ENCODE results near the gene HK1. TPM values are rescaled to one million over a fixed set of nuclear protein-coding genes. Genes with fewer than 3 reads are reported as not detected.

The HK1 gene
- total and polyA plus RNA-seq, 2 of the 13 experiments (the other 11 are each of a cell fraction or from before 2014, with no cell fraction given), result 0.29 to 1.5 TPM

DNA sequence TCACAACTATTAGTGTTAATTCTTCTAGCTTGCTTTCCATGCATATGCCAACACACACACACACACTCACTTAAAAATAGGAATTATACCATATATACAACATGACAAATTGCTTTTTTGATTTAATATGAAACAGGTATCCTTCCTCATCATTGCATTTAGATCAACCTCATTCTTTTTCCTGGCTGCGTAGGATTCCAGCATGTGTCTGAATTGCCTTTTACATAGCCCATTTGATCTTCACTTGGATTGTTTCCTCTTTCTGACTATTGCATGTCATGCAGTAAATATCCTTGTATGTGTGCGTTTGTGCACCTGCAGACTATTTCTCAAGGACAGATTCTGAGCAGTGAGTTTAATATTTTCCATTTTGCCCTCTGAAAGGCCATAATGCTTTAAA, 110.2 kb downstream of the HK1 start:
- BruUV-seq (replicated peaks), result no TSS peak
- no peaks in the 10 kb centered on the region for H3K36me3 ChIP-seq (replicated peaks in 1 of 2; ENCODE audit: control insufficient read depth in 1 of 2, insufficient read depth in 2 of 2, low read length in 2 of 2)
- H2AFZ ChIP-seq (ENCODE audit: low read length), result no peak overlapping the region
- no peaks in the 10 kb centered on the region for H3K27me3 ChIP-seq (ENCODE audit: control insufficient read depth in 1 of 2, insufficient read depth in 2 of 2, low read length in 2 of 2)
- H3K9me3 ChIP-seq (ENCODE audit: low read length), result no peaks in the 10 kb centered on the region
- 77% methylated on average over 2 of the region's 2 CpGs for WGBS (ENCODE audit: low lambda C conversion rate)
- FAIRE-seq, result no peak
- H3K4me2 ChIP-seq (ENCODE audit: low read depth, low read length), result no peak overlapping the region
- H3K79me2 ChIP-seq (ENCODE audit: insufficient read depth, low read length), result no peaks in the 10 kb centered on the region
- H3K4me1 ChIP-seq (ENCODE audit: insufficient read depth, low read length), result peaks cover 19% of the 10 kb centered on the region
- no peak overlapping the region for H3K9ac ChIP-seq (ENCODE audit: insufficient read depth, low read depth, low read length)
- no peak for ATAC-seq
- no peak overlapping the region for H3K27ac ChIP-seq (ENCODE audit: extremely low read length, insufficient read depth, low read length)
- no peak overlapping the region for H3K4me3 ChIP-seq (replicated peaks in 1 of 3; ENCODE audit: insufficient read depth in 1 of 3, low read depth in 2 of 3, low read length in 3 of 3)
- CTCF ChIA-PET (ENCODE audit: low intra/inter-chr PET ratio, low total read pairs), result no interaction called here
- intact Hi-C loops (cut with micrococcal nuclease; ENCODE audit: unreplicated experiment), result no loop called here
- DNase-seq (ENCODE audit: low spot score), result no peak
- POLR2A ChIA-PET, result no interaction called here
- no peaks in the 10 kb centered on the region for H4K20me1 ChIP-seq (ENCODE audit: insufficient read depth, low read length)
- TF ChIP-seq, protein P1, sequence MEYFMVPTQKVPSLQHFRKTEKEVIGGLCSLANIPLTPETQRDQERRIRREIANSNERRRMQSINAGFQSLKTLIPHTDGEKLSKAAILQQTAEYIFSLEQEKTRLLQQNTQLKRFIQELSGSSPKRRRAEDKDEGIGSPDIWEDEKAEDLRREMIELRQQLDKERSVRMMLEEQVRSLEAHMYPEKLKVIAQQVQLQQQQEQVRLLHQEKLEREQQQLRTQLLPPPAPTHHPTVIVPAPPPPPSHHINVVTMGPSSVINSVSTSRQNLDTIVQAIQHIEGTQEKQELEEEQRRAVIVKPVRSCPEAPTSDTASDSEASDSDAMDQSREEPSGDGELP (IDR thresholded peaks at IDR 0.05; ENCODE audit: borderline replicate concordance, low read depth), result no peak
- TF ChIP-seq, protein P2, sequence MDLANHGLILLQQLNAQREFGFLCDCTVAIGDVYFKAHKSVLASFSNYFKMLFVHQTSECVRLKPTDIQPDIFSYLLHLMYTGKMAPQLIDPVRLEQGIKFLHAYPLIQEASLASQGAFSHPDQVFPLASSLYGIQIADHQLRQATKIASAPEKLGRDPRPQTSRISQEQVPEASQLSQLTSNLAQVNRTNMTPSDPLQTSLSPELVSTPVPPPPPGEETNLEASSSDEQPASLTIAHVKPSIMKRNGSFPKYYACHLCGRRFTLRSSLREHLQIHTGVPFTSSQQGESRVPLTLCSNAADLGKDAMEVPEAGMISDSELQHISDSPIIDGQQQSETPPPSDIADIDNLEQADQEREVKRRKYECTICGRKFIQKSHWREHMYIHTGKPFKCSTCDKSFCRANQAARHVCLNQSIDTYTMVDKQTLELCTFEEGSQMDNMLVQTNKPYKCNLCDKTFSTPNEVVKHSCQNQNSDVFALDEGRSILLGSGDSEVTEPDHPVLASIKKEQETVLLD (CRISPR knock-in tag; IDR thresholded peaks at IDR 0.05; ENCODE audit: low read depth), result no peak
- no peak for TF ChIP-seq RARG (CRISPR knock-in tag; IDR thresholded peaks at IDR 0.05; ENCODE audit: low read depth)
- TF ChIP-seq NKX3-1 (CRISPR knock-in tag; IDR thresholded peaks at IDR 0.05), result no peak
- TF ChIP-seq SRY (CRISPR knock-in tag; IDR thresholded peaks at IDR 0.05), result no peak
- TF ChIP-seq, protein P3, sequence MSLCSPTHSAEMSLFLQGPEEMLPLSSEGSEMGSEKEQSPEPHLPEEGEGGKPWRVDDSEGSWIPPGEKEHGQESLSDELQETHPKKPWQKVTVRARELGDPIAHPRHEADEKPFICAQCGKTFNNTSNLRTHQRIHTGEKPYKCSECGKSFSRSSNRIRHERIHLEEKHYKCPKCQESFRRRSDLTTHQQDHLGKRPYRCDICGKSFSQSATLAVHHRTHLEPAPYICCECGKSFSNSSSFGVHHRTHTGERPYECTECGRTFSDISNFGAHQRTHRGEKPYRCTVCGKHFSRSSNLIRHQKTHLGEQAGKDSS (CRISPR knock-in tag; IDR thresholded peaks at IDR 0.05; ENCODE audit: borderline replicate concordance, low read depth), result no peak
- TF ChIP-seq ZNF780A (CRISPR knock-in tag; IDR thresholded peaks at IDR 0.05), result no peak
- TF ChIP-seq ZNF296 (CRISPR knock-in tag; conservative IDR thresholded peaks at IDR 0.05), result no peak
- TF ChIP-seq, protein P4, sequence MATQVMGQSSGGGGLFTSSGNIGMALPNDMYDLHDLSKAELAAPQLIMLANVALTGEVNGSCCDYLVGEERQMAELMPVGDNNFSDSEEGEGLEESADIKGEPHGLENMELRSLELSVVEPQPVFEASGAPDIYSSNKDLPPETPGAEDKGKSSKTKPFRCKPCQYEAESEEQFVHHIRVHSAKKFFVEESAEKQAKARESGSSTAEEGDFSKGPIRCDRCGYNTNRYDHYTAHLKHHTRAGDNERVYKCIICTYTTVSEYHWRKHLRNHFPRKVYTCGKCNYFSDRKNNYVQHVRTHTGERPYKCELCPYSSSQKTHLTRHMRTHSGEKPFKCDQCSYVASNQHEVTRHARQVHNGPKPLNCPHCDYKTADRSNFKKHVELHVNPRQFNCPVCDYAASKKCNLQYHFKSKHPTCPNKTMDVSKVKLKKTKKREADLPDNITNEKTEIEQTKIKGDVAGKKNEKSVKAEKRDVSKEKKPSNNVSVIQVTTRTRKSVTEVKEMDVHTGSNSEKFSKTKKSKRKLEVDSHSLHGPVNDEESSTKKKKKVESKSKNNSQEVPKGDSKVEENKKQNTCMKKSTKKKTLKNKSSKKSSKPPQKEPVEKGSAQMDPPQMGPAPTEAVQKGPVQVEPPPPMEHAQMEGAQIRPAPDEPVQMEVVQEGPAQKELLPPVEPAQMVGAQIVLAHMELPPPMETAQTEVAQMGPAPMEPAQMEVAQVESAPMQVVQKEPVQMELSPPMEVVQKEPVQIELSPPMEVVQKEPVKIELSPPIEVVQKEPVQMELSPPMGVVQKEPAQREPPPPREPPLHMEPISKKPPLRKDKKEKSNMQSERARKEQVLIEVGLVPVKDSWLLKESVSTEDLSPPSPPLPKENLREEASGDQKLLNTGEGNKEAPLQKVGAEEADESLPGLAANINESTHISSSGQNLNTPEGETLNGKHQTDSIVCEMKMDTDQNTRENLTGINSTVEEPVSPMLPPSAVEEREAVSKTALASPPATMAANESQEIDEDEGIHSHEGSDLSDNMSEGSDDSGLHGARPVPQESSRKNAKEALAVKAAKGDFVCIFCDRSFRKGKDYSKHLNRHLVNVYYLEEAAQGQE (IDR thresholded peaks at IDR 0.05; ENCODE audit: borderline replicate concordance in 1 of 2, low read depth in 1 of 2, low read length in 2 of 2), result no peak
- TF ChIP-seq CBX1 (IDR thresholded peaks at IDR 0.05; ENCODE audit: low read depth), result no peak
- in situ Hi-C loops (cut with HindIII; ENCODE audit: extremely low pct_ligation_motif_present, low pct_unique_long_range_greater_than_20kb), result loop anchor here (5.0 kb wide), 1 partner anchor 151 kb away; no protein-coding TSS in a partner anchor

All from HepG2 (cell line).